HG02678 (cell line): ENCODE results near the gene DMD.

Source experiments
- ATAC-seq: cut with Tn5 transposase; IDR thresholded peaks from one replicate; pipeline ENCODE4 v1.9.1; 2021; ENCODE audit warnings: mild to moderate bottlenecking, moderate library complexity; ENCODE audit not compliant: unreplicated experiment

Gene DMD

GRCh38 chrX:31894152-31894551 is 1317.2 kb downstream of the DMD start:
- no peak for ATAC-seq

GRCh38 chrX:31893525-31893924 is 1317.8 kb downstream of the DMD start:
- ATAC-seq = no peak

GRCh38 chrX:31889088-31889487 is 1322.3 kb downstream of the DMD start:
- no peak for ATAC-seq

- ATAC-seq = no peak
Observed at GRCh38 chrX:31884535-31884934, 1326.8 kb downstream of the DMD start.

GRCh38 chrX:31872007-31872406 is 1339.3 kb downstream of the DMD start:
- no peak for ATAC-seq

- no peak for ATAC-seq
Observed at GRCh38 chrX:31870267-31870666, 1341.1 kb downstream of the DMD start.

GRCh38 chrX:31860686-31861085 is 1350.7 kb downstream of the DMD start:
- ATAC-seq = no peak

- no peak for ATAC-seq
Observed at GRCh38 chrX:31858915-31859314, 1352.4 kb downstream of the DMD start.

GRCh38 chrX:31854716-31855115 is 1356.6 kb downstream of the DMD start:
- no peak for ATAC-seq

GRCh38 chrX:31851761-31852160 is 1359.6 kb downstream of the DMD start:
- no peak for ATAC-seq

GRCh38 chrX:31847773-31848172 is 1363.6 kb downstream of the DMD start:
- ATAC-seq = no peak

- ATAC-seq = no peak
Observed at GRCh38 chrX:31845003-31845402, 1366.3 kb downstream of the DMD start.

- ATAC-seq = no peak
Observed at GRCh38 chrX:31838617-31839016, 1372.7 kb downstream of the DMD start.

- ATAC-seq = no peak
Observed at GRCh38 chrX:31837445-31838049, 1373.8 kb downstream of the DMD start.

- ATAC-seq = no peak
Observed at GRCh38 chrX:31836479-31836878, 1374.9 kb downstream of the DMD start.

- no peak for ATAC-seq
Observed at GRCh38 chrX:31832263-31832662, 1379.1 kb downstream of the DMD start.

- no peak for ATAC-seq
Observed at GRCh38 chrX:31820430-31821210, 1390.7 kb downstream of the DMD start.

GRCh38 chrX:31819455-31819854 is 1391.9 kb downstream of the DMD start:
- no peak for ATAC-seq

GRCh38 chrX:31811106-31811505 is 1400.2 kb downstream of the DMD start:
- no peak for ATAC-seq

GRCh38 chrX:31808357-31808756 is 1403.0 kb downstream of the DMD start:
- ATAC-seq = no peak

- no peak for ATAC-seq
Observed at GRCh38 chrX:31807165-31807564, 1404.2 kb downstream of the DMD start.

GRCh38 chrX:31805781-31806180 is 1405.6 kb downstream of the DMD start:
- ATAC-seq = no peak

- ATAC-seq = no peak
Observed at GRCh38 chrX:31800219-31800618, 1411.1 kb downstream of the DMD start.
